Measurements from ENCODE around the gene IPO13. TPM values are rescaled to one million over a fixed set of nuclear protein-coding genes. Genes with fewer than 3 reads are reported as not detected.

The IPO13 gene
- total and polyA plus RNA-seq, 10 of the 15 experiments (the other 5 are each of a cell fraction or from before 2014, with no cell fraction given), result 7.1 to 26.6 (median 15.9) TPM

DNA sequence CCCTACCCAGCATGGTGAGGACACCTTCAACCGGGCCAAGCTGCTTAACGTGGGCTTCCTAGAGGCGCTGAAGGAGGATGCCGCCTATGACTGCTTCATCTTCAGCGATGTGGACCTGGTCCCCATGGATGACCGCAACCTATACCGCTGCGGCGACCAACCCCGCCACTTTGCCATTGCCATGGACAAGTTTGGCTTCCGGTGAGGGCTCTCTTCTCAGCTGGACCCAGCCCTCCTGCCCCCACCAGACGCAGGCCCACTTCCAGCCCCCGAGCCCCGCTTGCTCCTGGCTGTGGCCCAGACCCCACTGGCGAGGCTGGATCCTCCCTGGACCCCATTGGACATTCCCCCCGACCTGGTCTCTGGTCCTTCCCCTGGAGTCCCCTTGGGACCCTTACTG, 38.1 kb downstream of the IPO13 start:
- H3K4me2 ChIP-seq (ENCODE audit: control insufficient read depth, insufficient read depth), result no peak overlapping the region
- H3K27me3 ChIP-seq (replicated peaks in 1 of 2; ENCODE audit: control insufficient read depth in 2 of 2, insufficient read depth in 2 of 2, low read length in 1 of 2), result no peaks in the 10 kb centered on the region
- no peaks in the 10 kb centered on the region for H3K9me3 ChIP-seq (replicated peaks; ENCODE audit: control insufficient read depth, insufficient read depth, low read length)
- ChIA-PET CTCF (no interaction called here), RAD21 (ENCODE audit: unreplicated experiment) (no interaction called here), POLR2A (no interaction called here), SMC1A (ENCODE audit: uncharacterized antibody, unreplicated experiment) (no interaction called here)
- H3K4me1 ChIP-seq (ENCODE audit: control insufficient read depth, insufficient read depth, low read length), result peaks cover 8% of the 10 kb centered on the region
- in situ Hi-C loops (cut with MboI) (no loop called here), intact Hi-C loops (cut with micrococcal nuclease; ENCODE audit: unreplicated experiment) (no loop called here)
- no peak overlapping the region for H2AFZ ChIP-seq (ENCODE audit: control insufficient read depth, low read depth, low read length)
- no TSS peak for BruUV-seq (replicated peaks)
- ATAC-seq (no peak), FAIRE-seq (no peak), DNase-seq (ENCODE audit: low read depth, low spot score) (no peak)
- H3K4me3 ChIP-seq, result no peak overlapping the region
- H3K36me3 ChIP-seq (ENCODE audit: control insufficient read depth in 2 of 2, insufficient read depth in 2 of 2, low read length in 1 of 2), result peaks cover 0 to 4% of the 10 kb centered on the region in 2 experiments; a peak in 3 of 4 replicates
- peaks cover 9% of the 10 kb centered on the region for H3K79me2 ChIP-seq (ENCODE audit: control insufficient read depth, insufficient read depth, low read length)
- H4K20me1 ChIP-seq (ENCODE audit: control insufficient read depth, insufficient read depth), result no peaks in the 10 kb centered on the region
- no peak overlapping the region for H3K9ac ChIP-seq (ENCODE audit: control insufficient read depth, insufficient read depth, low read length)
- no peak overlapping the region for H3K27ac ChIP-seq (ENCODE audit: control insufficient read depth, insufficient read depth)
- WGBS (ENCODE audit: insufficient coverage, insufficient replicate concordance, low lambda C conversion rate, missing lambda C conversion rate), result 88% methylated on average over 16 of the region's 16 CpGs
- TF ChIP-seq, protein P1, sequence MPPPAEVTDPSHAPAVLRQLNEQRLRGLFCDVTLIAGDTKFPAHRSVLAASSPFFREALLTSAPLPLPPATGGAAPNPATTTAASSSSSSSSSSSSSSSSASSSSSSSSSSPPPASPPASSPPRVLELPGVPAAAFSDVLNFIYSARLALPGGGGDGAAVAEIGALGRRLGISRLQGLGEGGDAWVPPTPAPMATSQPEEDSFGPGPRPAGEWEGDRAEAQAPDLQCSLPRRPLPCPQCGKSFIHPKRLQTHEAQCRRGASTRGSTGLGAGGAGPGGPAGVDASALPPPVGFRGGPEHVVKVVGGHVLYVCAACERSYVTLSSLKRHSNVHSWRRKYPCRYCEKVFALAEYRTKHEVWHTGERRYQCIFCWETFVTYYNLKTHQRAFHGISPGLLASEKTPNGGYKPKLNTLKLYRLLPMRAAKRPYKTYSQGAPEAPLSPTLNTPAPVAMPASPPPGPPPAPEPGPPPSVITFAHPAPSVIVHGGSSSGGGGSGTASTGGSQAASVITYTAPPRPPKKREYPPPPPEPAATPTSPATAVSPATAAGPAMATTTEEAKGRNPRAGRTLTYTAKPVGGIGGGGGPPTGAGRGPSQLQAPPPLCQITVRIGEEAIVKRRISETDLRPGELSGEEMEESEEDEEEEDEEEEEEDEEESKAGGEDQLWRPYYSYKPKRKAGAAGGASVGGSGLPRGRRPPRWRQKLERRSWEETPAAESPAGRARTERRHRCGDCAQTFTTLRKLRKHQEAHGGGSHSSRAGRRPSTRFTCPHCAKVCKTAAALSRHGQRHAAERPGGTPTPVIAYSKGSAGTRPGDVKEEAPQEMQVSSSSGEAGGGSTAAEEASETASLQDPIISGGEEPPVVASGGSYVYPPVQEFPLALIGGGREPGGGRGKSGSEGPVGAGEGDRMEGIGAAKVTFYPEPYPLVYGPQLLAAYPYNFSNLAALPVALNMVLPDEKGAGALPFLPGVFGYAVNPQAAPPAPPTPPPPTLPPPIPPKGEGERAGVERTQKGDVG (CRISPR knock-in tag; IDR thresholded peaks at IDR 0.05), result no peak
- TF ChIP-seq MTA2 (IDR thresholded peaks at IDR 0.05; ENCODE audit: low read depth), result no peak
- TF ChIP-seq TBL1XR1 (IDR thresholded peaks at IDR 0.05; ENCODE audit: low read depth, low read length), result no peak
- TF ChIP-seq RELA (IDR thresholded peaks at IDR 0.05; ENCODE audit: borderline replicate concordance, partially characterized antibody), result no peak
- no peak for TF ChIP-seq RUNX3 (IDR thresholded peaks at IDR 0.05; ENCODE audit: low read length)
- TF ChIP-seq, protein P2, sequence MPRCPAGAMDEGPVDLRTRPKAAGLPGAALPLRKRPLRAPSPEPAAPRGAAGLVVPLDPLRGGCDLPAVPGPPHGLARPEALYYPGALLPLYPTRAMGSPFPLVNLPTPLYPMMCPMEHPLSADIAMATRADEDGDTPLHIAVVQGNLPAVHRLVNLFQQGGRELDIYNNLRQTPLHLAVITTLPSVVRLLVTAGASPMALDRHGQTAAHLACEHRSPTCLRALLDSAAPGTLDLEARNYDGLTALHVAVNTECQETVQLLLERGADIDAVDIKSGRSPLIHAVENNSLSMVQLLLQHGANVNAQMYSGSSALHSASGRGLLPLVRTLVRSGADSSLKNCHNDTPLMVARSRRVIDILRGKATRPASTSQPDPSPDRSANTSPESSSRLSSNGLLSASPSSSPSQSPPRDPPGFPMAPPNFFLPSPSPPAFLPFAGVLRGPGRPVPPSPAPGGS (IDR thresholded peaks at IDR 0.05; ENCODE audit: borderline replicate concordance, insufficient read depth, low read depth, low read length, poor library complexity, severe bottlenecking), result no peak
- TF ChIP-seq NFIC (IDR thresholded peaks at IDR 0.05; ENCODE audit: low read depth, low read length), result no peak
- TF ChIP-seq ZNF274 (IDR thresholded peaks at IDR 0.05; ENCODE audit: insufficient read depth, insufficient read length), result no peak
- TF ChIP-seq, protein P3, sequence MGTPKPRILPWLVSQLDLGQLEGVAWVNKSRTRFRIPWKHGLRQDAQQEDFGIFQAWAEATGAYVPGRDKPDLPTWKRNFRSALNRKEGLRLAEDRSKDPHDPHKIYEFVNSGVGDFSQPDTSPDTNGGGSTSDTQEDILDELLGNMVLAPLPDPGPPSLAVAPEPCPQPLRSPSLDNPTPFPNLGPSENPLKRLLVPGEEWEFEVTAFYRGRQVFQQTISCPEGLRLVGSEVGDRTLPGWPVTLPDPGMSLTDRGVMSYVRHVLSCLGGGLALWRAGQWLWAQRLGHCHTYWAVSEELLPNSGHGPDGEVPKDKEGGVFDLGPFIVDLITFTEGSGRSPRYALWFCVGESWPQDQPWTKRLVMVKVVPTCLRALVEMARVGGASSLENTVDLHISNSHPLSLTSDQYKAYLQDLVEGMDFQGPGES (IDR thresholded peaks at IDR 0.05), result no peak
- no peak for TF ChIP-seq NFYA (IDR thresholded peaks at IDR 0.05; ENCODE audit: borderline replicate concordance, low read depth, low read length)
- TF ChIP-seq SIX5 (IDR thresholded peaks at IDR 0.05; ENCODE audit: low read depth, low read length, severe bottlenecking), result no peak
- TF ChIP-seq RAD51 (IDR thresholded peaks at IDR 0.05), result no peak
- TF ChIP-seq, protein P4, sequence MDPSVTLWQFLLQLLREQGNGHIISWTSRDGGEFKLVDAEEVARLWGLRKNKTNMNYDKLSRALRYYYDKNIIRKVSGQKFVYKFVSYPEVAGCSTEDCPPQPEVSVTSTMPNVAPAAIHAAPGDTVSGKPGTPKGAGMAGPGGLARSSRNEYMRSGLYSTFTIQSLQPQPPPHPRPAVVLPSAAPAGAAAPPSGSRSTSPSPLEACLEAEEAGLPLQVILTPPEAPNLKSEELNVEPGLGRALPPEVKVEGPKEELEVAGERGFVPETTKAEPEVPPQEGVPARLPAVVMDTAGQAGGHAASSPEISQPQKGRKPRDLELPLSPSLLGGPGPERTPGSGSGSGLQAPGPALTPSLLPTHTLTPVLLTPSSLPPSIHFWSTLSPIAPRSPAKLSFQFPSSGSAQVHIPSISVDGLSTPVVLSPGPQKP (IDR thresholded peaks at IDR 0.05; ENCODE audit: low read depth, low read length), result no peak
- no peak for TF ChIP-seq ETV6 (conservative IDR thresholded peaks at IDR 0.05 in 1 of 2, IDR thresholded peaks at IDR 0.05 in 1 of 2; ENCODE audit: borderline replicate concordance in 1 of 2, low read depth in 1 of 2)
- TF ChIP-seq SP1 (IDR thresholded peaks at IDR 0.05; ENCODE audit: low read depth, low read length), result no peak
- TF ChIP-seq MEF2A (IDR thresholded peaks at IDR 0.05; ENCODE audit: insufficient read depth, low read depth, low read length), result no peak
- no peak for TF ChIP-seq POLR2AphosphoS5 (IDR thresholded peaks at IDR 0.05; ENCODE audit: low read length)
- no peak for TF ChIP-seq DPF2 (IDR thresholded peaks at IDR 0.05)
- no peak for TF ChIP-seq ASH2L (IDR thresholded peaks at IDR 0.05; ENCODE audit: borderline replicate concordance, low read depth)

Data from GM12878 (cell line).